Right ventricle myocardium inferior (tissue), 1 donor: Measurements from ENCODE around the gene PRDX1. TPM values are rescaled to one million over a fixed set of nuclear protein-coding genes. Genes with fewer than 3 reads are reported as not detected.
"Not testable (repeated sequence)": the region's sequence is repeated elsewhere in the genome, so short reads cannot be mapped to it uniquely, and the experiment has no call there.

Experiments used
- ATAC-seq: fragments of 200-7000 bp; cut with Tn5 transposase; one replicate; pipeline ENCODE4 v1.9.1; 2020; ENCODE audit warnings: mild to moderate bottlenecking, moderate library complexity
- DNase-seq: peaks from one replicate; pipeline ENCODE4 v3.0.0; 2021; ENCODE audit errors: missing footprints
- intact Hi-C: fragments of 100-400 bp; cut with DNase I; formaldehyde crosslinking; loops from one replicate; pipeline ENCODE4 v1.11.0; 2022
- total RNA-seq: library from RNA; stranded (reverse); fragmentation: NEBNext Ultra II Directional; extraction: Animal tissue kit (Norgen Biotek cat#: 25700); gene quantifications from one replicate; pipeline ENCODE4 v1.2.1, GENCODE V29; 2021
- donor health status: DM: no; HTN: yes; CAD: no; lungs with severe emphysema.

PRDX1 gene
- total RNA-seq, 1 donor from 2014 or later: 314 TPM

DNA sequence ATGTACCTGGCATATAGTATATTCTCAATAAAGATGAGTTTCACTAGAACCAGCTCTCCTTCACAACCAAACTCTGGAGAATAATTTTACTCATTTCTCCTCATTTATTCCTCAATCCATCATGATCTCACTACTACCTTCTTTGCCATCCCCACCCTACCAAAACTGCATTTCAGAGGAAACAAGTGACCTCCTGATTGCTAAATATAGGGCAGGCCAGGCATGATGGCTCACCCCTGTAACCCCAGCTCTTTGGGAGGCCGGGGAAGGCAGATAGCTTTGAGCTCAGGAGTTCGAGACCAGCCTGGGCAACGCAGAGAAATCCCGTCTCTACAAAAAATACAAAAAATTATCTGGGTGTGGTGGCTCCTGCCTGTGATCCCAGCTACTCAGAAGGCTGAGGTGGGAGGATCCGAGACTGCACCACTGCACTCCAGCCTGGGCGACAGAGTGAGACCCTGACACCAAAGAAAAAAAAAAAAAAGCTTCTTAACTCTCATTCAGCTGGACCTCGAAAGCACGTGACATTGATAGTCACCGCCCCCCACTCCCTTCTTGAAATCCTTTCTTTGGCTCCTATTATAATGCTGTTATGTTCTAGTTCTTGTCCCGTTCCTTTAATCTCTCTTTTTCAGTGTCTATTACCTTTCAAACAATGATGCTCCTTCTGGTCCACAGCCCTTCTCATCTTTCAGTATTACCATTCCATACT, 32.9 kb downstream of the PRDX1 start:
- ATAC-seq (no peak), DNase-seq (no peak)
- intact Hi-C loops: no loop called here

- DNase-seq: no peak
- no peak for ATAC-seq
- intact Hi-C loops: no loop called here
Measured at GRCh38 chr1:45485949-45486348, 35.7 kb downstream of the PRDX1 start.

DNA sequence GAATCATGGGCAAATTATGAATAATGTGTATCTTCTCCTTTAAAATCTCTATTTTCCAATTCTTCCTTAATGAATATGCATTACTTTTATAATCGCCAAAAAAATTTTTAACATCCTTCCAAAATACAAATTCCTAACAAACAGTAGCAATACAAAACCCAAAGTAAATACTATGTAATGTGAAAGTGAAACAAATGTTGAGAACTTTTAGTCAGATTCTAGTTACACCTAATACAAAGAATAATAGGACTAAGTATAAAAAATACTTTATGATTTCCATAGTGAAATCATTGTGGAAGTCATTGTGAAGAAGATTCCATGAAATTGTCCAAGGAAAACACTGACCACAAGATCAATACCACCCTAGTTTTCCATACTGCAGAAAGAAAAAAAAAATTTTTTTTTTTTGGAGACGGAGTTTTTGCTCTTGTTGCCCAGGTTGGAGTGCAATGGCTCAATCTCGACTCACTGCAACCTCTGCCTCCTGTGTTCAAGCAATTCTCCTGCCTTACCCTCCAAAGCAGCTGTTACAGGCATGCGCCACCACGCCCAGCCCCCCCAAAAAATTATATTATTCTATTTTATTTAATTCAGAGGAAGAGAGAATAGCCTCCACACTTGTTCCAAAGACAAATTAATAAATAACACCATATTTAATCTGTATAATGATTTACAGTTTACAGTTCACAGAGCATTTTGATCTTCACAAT, 42.5 kb downstream of the PRDX1 start:
- DNase-seq (no peak), ATAC-seq (no peak)
- intact Hi-C loops: no loop called here

- intact Hi-C loops: no loop called here
- no peak for ATAC-seq
- no peak for DNase-seq
Measured at GRCh38 chr1:45478121-45478814, 43.4 kb downstream of the PRDX1 start.

DNA sequence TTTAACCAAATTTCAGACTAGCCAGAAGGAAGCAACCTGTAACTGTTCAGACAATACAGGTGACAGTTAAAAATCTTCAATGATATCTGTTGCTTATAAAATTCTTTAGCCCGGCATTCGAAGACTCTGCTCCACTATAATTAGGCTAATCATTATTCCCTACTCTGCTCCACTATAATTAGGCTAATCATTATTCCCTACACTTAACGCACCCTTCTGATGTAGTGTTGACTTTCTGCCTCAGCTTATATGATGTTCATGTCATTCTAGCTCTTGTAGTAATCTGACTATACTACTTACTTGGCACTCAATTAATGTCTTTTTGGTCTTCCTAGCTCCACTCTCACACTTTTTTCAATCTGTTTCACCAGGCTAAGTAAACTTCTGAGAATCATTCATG, 44.0 kb downstream of the PRDX1 start:
- intact Hi-C loops: no loop called here
- DNase-seq (no peak), ATAC-seq (no peak)

DNA sequence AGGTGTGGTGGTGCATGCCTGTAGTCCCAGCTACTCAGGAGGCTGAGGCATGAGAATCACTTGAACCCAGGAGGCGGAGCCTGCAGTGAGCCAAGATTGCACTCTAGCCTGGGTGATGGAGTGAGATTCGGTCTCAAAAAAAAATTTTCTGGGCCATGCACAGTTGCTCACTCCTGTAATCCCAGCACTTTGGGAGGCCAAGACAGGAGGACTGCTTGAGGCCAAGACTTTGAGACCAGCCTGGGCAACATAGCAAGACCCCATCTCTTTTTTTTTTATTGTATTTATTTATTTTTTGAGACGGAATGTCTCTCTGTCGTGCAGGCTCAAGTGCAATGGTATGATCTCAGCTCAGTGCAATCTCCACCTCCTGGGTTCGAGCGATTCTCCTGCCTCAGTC, 47.5 kb downstream of the PRDX1 start:
- intact Hi-C loops, ATAC-seq, DNase-seq: not testable (repeated sequence)

GRCh38 chr1:45473302-45473701, 48.4 kb downstream of the PRDX1 start:
- intact Hi-C loops: no loop called here
- ATAC-seq: no peak

DNA sequence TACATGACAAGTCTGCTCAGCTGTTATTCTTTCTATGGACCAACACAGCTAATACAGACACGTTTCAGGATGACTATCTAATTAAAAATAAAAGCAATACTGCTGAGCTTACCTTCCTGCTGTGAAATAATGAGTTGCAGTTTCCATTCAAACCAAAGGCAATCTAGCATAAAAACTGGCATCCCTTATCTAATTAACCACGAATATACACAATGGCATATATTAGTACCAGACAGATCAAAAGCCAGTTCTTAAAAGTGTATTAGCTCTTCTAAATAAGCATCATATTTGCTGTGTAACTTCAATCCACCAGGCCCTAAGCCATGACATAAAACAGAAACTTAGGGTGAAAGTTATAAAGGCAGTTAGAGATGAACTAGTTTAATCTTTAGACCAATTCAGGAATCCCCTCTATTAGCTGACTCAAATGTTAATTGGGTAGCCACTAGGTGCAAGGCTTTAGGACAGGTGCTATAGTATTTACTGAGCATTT, 51.3 kb downstream of the PRDX1 start:
- intact Hi-C loops: no loop called here
- DNase-seq (no peak), ATAC-seq (no peak)

More at GRCh38 chr1:45473302-45473701, 48.4 kb downstream of the PRDX1 start:
- no peak for DNase-seq

GRCh38 chr1:45467353-45467752, 54.3 kb downstream of the PRDX1 start:
- intact Hi-C loops: not testable (repeated sequence)

GRCh38 chr1:45465277-45465676, 56.4 kb downstream of the PRDX1 start:
- DNase-seq: no peak
- intact Hi-C loops: no loop called here
- ATAC-seq: no peak

More at GRCh38 chr1:45467353-45467752, 54.3 kb downstream of the PRDX1 start:
- not testable (repeated sequence) for DNase-seq, ATAC-seq

Other genes starting within 250 kb of the PRDX1 start
- not detected for gene HPDL, start 195.0 kb downstream of the PRDX1 start, total RNA-seq
- 3.8 TPM for gene TOE1, start 181.7 kb downstream of the PRDX1 start, total RNA-seq
- gene MUTYH, start 181.4 kb downstream of the PRDX1 start, total RNA-seq: 8.3 TPM
- gene TESK2, start 30.7 kb downstream of the PRDX1 start, total RNA-seq: 1.5 TPM
- gene CCDC163, start 21.8 kb downstream of the PRDX1 start, total RNA-seq: 0.41 TPM
- 26.0 TPM for gene MMACHC, start 21.6 kb downstream of the PRDX1 start, total RNA-seq
- 55.9 TPM for gene AKR1A1, start 28.9 kb upstream of the PRDX1 start, total RNA-seq
- 28.5 TPM for gene NASP, start 62.2 kb upstream of the PRDX1 start, total RNA-seq
- gene CCDC17, start 102.2 kb upstream of the PRDX1 start, total RNA-seq: 1.2 TPM
- 74.0 TPM for gene GPBP1L1, start 164.6 kb upstream of the PRDX1 start, total RNA-seq
- 22.1 TPM for gene TMEM69, start 166.3 kb upstream of the PRDX1 start, total RNA-seq
- gene IPP, start 228.8 kb upstream of the PRDX1 start, total RNA-seq: 11.6 TPM